DND-41 (cell line): ENCODE measurements around the gene CSNK1A1L.

ENCODE experiments used
- ATAC-seq: fragments of 200-7000 bp; cut with Tn5 transposase; 3 replicates; pipeline ENCODE4 v1.9.1; 2021; ENCODE audit warnings: low read depth; ENCODE audit not compliant: insufficient read depth
- DNase-seq: peaks from one replicate; pipeline ENCODE4 v3.0.0-alpha.2; 2020
- H2AFZ ChIP-seq: 2 replicates; pipeline ENCODE4 v1.6.0; 2012; ENCODE audit warnings: low read depth, low read length
- H3K27ac ChIP-seq: 2 replicates; pipeline ENCODE4 v1.5.1; 2012; ENCODE audit warnings: low read length, inconsistent platforms
- H3K27me3 ChIP-seq: fragments of 200-600 bp; sonication (generic); 2 replicates; pipeline ENCODE4 v1.6.0; 2012; ENCODE audit warnings: low read length, mild to moderate bottlenecking, inconsistent platforms; ENCODE audit not compliant: insufficient read depth, poor library complexity
- H3K36me3 ChIP-seq: 2 replicates; pipeline ENCODE4 v1.5.1; 2012; ENCODE audit warnings: low read length, inconsistent platforms; ENCODE audit not compliant: insufficient read depth
- H3K4me1 ChIP-seq: 2 replicates; pipeline ENCODE4 v1.5.1; 2012; ENCODE audit warnings: mild to moderate bottlenecking, low read length; ENCODE audit not compliant: insufficient read depth
- H3K4me2 ChIP-seq: 2 replicates; pipeline ENCODE4 v1.6.0; 2012; ENCODE audit warnings: mild to moderate bottlenecking, moderate library complexity, low read length, inconsistent platforms; ENCODE audit not compliant: insufficient read depth
- H3K4me3 ChIP-seq, 2 experiments: fragments of 200-600 bp in 1 of 2; shearing (Covaris generic) in 1 of 2; 2 replicates each; pipeline ENCODE4 v1.5.1; 2012 to 2016; ENCODE audit warnings: inconsistent platforms in 2 of 2, low read length in 2 of 2, mild to moderate bottlenecking in 2 of 2, low read depth in 1 of 2, moderate library complexity in 1 of 2
- H3K79me2 ChIP-seq: 2 replicates; pipeline ENCODE4 v1.6.0; 2012; ENCODE audit warnings: low read length, inconsistent platforms; ENCODE audit not compliant: insufficient read depth
- H3K9ac ChIP-seq: 2 replicates; pipeline ENCODE4 v1.6.0; 2012; ENCODE audit warnings: low read depth, mild to moderate bottlenecking, inconsistent platforms, low read length, moderate library complexity
- H3K9me3 ChIP-seq: 2 replicates; pipeline ENCODE4 v1.5.1; 2012; ENCODE audit warnings: low read length, moderate library complexity, mild to moderate bottlenecking, inconsistent platforms; ENCODE audit not compliant: insufficient read depth, severe bottlenecking
- H4K20me1 ChIP-seq: 2 replicates; pipeline ENCODE4 v1.6.0; 2012; ENCODE audit warnings: low read length; ENCODE audit not compliant: insufficient read depth
- EZH2 ChIP-seq: IDR thresholded peaks from 3 replicates; pipeline ENCODE4 v1.6.1; 2012; ENCODE audit warnings: borderline replicate concordance, low read depth, mild to moderate bottlenecking, moderate library complexity, low read length, inconsistent platforms; ENCODE audit not compliant: severe bottlenecking
- TF ChIP-seq, protein P1 (sequence below): IDR thresholded peaks from 2 replicates; pipeline ENCODE4 v1.5.1; 2012; ENCODE audit warnings: borderline replicate concordance, low read length, moderate library complexity, mild to moderate bottlenecking; ENCODE audit not compliant: poor library complexity, severe bottlenecking; ENCODE audit errors: extremely low read depth

CSNK1A1L gene

DNA sequence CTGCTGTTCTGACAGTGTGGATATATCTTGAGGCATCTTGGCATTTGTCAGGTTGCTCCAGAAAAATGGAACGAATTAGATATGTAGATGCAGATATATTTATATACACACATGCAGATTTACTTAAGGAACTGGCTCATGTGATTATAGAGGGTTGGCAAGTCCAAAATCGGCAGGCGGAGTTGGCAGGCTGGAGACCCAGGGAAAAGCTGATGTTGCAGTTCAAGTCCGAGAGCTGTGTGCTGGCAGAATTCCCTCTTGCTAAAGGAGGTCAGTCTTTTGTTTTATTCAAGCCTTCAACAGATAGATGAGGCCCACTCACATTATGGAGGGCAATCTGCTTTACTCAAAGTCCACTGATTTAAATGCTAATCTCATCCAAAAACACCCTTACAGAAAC lies 24.4 kb upstream of the CSNK1A1L start:
- TF ChIP-seq, protein P1, sequence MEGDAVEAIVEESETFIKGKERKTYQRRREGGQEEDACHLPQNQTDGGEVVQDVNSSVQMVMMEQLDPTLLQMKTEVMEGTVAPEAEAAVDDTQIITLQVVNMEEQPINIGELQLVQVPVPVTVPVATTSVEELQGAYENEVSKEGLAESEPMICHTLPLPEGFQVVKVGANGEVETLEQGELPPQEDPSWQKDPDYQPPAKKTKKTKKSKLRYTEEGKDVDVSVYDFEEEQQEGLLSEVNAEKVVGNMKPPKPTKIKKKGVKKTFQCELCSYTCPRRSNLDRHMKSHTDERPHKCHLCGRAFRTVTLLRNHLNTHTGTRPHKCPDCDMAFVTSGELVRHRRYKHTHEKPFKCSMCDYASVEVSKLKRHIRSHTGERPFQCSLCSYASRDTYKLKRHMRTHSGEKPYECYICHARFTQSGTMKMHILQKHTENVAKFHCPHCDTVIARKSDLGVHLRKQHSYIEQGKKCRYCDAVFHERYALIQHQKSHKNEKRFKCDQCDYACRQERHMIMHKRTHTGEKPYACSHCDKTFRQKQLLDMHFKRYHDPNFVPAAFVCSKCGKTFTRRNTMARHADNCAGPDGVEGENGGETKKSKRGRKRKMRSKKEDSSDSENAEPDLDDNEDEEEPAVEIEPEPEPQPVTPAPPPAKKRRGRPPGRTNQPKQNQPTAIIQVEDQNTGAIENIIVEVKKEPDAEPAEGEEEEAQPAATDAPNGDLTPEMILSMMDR, result no peak
- TF ChIP-seq EZH2, result no peak

DNA sequence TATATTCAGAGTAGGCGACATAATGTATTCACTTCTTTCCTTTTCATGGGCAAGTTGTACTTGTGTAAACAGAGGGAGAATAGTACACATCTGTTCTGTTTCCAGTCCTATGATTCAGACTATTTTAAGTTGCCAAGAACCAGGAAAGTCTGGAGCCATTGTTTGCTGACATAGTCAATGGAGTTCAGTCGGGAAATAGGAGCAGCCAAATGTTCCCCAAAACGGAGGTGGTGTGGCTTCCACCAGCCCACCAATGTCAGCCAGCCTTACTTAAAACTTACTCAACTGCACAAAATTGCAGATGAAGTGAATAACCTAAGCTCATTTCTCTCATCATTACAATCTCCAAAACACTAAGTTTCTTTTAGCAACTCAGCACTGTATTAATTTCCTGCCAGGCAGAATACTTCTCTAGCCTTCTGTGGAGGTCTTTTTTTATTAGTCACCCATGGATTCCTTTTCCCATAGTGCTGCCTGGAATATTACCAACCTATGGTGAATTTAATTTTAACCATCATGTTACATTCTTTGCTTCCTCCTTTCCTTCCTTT lies 22.3 kb upstream of the CSNK1A1L start:
- no peak for TF ChIP-seq EZH2
- TF ChIP-seq, protein P1, result no peak
- no peak overlapping the region for H3K4me3 ChIP-seq
- H3K27me3 ChIP-seq, result no peaks in the 10 kb centered on the region
- H2AFZ ChIP-seq, result no peak overlapping the region
- DNase-seq (no peak), ATAC-seq (no peak)
- H3K36me3 ChIP-seq, result no peaks in the 10 kb centered on the region
- H3K4me2 ChIP-seq, result no peak overlapping the region
- no peaks in the 10 kb centered on the region for H3K9me3 ChIP-seq
- no peaks in the 10 kb centered on the region for H3K79me2 ChIP-seq
- H3K4me1 ChIP-seq, result no peaks in the 10 kb centered on the region
- no peak overlapping the region for H3K9ac ChIP-seq
- no peaks in the 10 kb centered on the region for H4K20me1 ChIP-seq
- H3K27ac ChIP-seq, result no peak overlapping the region

More for the DNA sequence above, 24.4 kb upstream of the CSNK1A1L start:
- H4K20me1 ChIP-seq, result no peaks in the 10 kb centered on the region
- no peak overlapping the region for H3K27ac ChIP-seq
- no peaks in the 10 kb centered on the region for H3K36me3 ChIP-seq
- no peaks in the 10 kb centered on the region for H3K4me1 ChIP-seq
- H3K9ac ChIP-seq, result no peak overlapping the region
- DNase-seq, result no peak
- no peak overlapping the region for H3K4me3 ChIP-seq
- no peak for ATAC-seq
- no peaks in the 10 kb centered on the region for H3K27me3 ChIP-seq
- no peak overlapping the region for H2AFZ ChIP-seq
- H3K4me2 ChIP-seq, result no peak overlapping the region
- H3K9me3 ChIP-seq, result no peaks in the 10 kb centered on the region
- no peaks in the 10 kb centered on the region for H3K79me2 ChIP-seq

DNA sequence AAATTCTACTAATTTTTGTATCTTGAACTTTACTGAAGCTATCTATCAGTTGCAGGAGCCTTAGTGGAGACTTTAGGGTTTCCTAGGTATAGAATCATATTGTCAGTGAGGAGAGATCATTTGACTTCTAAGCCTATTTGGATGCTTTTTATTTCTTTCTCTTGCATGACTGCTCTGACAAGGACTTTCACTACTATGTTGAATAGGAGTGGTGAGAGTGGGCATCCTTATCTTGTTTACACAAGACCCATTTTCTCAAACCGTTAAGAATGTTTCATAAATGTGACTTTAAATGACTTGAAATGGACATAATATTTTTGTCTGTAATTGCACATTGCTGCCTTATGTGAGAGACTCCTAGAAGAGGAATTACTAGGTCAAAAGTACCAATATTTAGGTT lies 17.9 kb upstream of the CSNK1A1L start:
- Histone ChIP-seq H3K4me1 (no peaks in the 10 kb centered on the region), H4K20me1 (no peaks in the 10 kb centered on the region), H3K4me2 (no peak overlapping the region), H3K9me3 (no peaks in the 10 kb centered on the region), H3K36me3 (no peaks in the 10 kb centered on the region), H2AFZ (no peak overlapping the region), H3K79me2 (no peaks in the 10 kb centered on the region), H3K27me3 (peaks cover 3% of the 10 kb centered on the region), H3K9ac (no peak overlapping the region), H3K4me3 (no peak overlapping the region), H3K27ac (no peak overlapping the region)
- DNase-seq (no peak), ATAC-seq (no peak)
- TF ChIP-seq EZH2, result no peak

DNA sequence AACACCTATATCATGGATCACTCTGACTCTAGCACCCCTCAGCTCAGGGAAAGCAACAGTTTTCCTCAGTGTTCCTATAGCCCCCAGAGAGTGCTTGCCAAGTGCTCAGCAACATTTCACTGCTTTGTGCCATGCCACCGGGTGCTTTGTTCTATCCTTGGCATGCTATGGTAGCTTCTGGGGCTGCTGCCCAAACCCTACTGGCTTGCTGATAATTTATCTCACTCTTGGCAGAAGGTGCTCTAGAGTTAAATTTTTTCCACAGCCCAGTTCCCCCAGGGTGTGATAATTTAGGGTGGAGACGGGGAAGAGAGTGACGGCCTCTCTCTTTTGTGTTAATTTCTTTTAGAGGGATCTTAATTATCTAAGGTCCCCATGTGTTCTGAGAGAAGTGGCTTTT lies 12.6 kb upstream of the CSNK1A1L start:
- H2AFZ ChIP-seq, result no peak overlapping the region
- no peaks in the 10 kb centered on the region for H4K20me1 ChIP-seq
- H3K36me3 ChIP-seq, result no peaks in the 10 kb centered on the region
- H3K4me3 ChIP-seq, result no peak overlapping the region
- no peaks in the 10 kb centered on the region for H3K9me3 ChIP-seq
- H3K27me3 ChIP-seq, result peaks cover 3% of the 10 kb centered on the region
- H3K9ac ChIP-seq, result no peak overlapping the region
- TF ChIP-seq, protein P1, result no peak
- no peak for TF ChIP-seq EZH2
- H3K4me2 ChIP-seq, result no peak overlapping the region
- ATAC-seq, result no peak
- no peak for DNase-seq
- H3K27ac ChIP-seq, result no peak overlapping the region
- H3K4me1 ChIP-seq, result no peaks in the 10 kb centered on the region
- H3K79me2 ChIP-seq, result no peaks in the 10 kb centered on the region
